Islet of Langerhans (tissue), 1 donor: ENCODE results near the gene TNPO2.
"Not testable (repeated sequence)": the region's sequence is repeated elsewhere in the genome, so short reads cannot be mapped to it uniquely, and the experiment has no call there.

Source experiments
- FAIRE-seq: peaks from one replicate; lab custom pipeline; 2011; peaks lifted over from hg19 to GRCh38; lab: Jason Lieb, UNC

TNPO2 gene

GRCh38 chr19:12736995-12737834 is 13.5 kb upstream of the TNPO2 start, which contains the start of gene GET3:
Gene GET3 (plus strand): TSS chr19:12737497. CDS start chr19:12737506, 9 bp downstream.
- FAIRE-seq = peak; percentile 99

DNA sequence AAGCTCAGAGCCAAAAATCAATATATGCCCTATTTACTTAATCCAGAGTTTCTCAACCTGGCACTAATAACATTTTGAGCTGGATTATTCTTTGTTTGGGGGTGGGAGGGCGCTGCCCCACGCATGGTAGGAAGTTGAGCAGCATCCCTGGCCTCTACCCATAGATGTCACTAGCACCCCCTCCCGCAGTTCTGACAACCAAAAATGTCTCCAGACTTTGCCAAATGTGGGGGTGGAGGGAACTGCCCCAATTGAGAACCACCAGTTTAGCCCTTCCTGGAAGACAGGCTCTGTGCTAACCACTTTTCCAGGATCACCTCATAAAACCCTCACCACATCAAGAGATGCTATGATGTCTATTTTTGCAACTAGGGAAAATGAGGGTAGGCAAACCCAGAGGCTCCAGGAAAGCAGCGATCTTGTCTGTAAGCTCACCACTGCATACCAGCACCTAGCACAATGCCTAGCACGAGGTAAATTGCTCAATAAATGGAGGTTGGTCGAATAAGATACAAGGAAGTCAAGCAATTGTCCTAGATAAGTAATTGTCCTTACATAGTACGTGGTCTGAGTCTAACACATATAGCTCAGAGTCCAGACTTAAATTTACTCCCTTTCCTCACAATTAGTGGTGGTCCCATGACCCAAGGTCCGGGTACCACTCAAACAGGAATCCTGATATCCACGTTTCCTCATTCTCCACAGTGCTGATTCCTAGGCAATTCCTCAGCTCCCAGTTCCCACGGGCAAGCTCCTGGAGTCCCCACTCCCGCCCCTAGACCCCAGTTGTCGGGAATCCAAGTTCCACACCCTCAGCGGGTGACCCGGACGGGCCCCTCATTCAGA is 9.9 kb upstream of the TNPO2 start:
- FAIRE-seq = no peak

GRCh38 chr19:12731337-12731736 is 7.6 kb upstream of the TNPO2 start:
- no peak for FAIRE-seq

DNA sequence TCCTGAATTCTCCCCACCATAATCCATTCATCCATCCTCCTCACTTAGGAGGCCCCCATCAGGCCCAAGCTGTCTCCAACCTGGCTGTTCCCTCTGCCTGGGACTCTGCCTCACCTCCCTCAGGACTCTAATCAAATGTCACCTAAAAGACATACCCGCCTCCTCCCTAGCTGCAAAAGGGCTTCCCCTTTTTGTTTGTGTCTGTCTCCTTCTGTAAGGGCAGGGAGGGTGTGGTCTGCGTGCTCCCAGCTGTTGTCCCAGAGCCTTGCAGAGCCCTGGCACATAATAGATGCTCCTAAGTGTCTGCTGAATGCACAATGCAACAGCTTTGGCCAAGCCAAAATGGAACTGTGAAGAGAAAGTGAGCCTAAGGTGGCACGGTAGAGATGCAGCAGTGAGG is 6.3 kb upstream of the TNPO2 start:
- FAIRE-seq = no peak

GRCh38 chr19:12727745-12728433 is 4.2 kb upstream of the TNPO2 start:
- no peak for FAIRE-seq

DNA sequence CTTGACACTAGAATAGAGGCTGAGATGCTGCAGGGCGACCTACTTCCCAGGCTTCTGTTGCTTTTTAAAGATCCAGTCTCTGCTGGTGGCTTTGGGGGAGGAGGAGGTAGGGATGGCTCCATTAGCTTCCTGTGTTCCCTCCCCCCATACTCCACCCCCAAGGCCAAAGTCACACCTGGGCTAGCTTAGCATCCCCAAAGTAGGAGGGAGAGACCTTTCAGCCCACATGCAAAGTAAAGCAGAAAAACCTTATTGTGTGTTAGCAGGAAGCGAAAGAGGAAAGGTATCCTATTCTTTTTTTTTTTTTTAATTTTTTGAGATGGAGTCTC is 3.2 kb upstream of the TNPO2 start:
- no peak for FAIRE-seq

GRCh38 chr19:12725612-12726011 is 1.9 kb upstream of the TNPO2 start:
- not testable (repeated sequence) for FAIRE-seq

- FAIRE-seq = no peak
These were observed 421 bp downstream of the TNPO2 start for GRCh38 chr19:12723381-12723640.

DNA sequence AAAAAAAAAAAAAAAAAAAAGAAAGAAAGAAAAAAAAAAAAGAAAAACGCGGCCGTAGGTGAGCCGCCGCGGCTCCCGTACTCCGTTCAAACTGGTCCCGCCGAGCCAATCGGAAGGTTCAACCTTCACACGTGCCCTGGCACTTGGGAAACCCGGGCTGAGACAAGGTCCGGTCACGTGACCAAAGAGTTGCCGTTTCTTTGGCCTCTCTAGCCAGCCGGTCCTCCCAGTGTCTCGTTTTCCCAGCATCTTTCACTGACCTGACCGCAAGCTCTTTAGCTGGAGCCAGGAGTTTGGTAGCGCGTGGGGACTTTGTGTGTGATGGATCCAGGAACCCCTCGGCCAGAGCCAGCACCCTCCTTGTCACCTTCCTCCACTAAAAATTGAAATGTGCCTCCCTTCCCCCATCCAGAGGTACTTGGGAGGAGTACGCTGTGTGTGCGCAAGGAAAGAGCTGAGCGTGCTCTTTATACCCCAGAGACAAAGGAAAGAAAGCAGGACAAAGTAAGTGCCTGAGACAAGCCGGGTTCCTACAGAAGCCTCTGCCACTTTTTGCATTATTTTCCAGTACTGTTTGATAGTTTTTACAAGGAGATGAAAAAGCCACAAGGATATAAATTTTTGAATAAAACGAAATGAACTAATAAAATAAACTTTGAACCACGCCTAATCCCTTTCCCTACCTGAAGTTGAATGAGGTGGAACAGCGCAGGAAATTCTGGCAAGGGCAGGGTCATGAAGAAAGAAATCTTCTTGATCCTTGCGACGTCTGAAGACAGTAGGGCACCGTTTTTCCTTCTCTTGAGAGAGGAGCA is 959 bp downstream of the TNPO2 start:
- peak; percentile 80 for FAIRE-seq

- FAIRE-seq = no peak
These were observed 1.8 kb downstream of the TNPO2 start for GRCh38 chr19:12721656-12722565.

DNA sequence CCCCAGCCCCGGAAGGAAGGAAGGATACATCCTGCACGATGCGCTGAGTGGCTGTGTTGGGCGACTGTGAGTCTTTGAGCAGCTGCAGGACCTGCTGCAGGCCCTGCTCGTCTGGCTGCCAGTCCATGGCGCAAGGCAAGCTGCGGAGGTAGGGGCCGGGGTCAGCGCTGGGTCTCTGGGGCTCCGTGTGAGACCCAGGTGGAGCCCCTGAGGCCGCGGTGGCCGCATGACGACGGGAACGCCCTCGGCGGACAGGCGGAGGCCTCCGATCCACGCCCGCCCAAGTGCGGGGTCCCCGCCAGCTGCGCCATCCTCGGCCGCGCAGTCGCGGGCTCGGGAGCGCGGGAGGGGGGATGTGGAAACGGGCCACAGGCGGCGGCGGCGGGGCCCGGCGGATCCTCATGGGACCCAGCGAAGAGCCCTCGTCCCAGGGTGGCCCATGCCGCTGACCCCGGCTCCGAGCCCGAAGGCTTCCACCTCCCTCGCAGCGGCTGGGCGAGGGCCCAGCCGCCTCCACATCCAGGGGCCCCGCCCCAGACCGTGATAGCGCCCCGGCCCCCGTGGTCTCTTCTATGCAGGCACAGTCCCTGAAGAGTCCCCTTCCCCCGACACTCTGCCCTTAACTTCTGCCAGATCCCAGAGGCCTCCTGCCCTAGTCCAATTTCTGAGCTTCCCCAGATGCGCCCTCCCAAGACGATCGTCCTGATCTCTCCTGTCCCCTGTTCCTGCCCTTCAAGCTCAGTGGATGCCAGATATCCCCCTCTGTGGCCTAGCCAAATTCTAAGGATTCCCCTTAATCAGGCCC is 2.7 kb downstream of the TNPO2 start:
- no peak for FAIRE-seq

GRCh38 chr19:12720296-12720695 is 3.4 kb downstream of the TNPO2 start:
- FAIRE-seq = no peak

DNA sequence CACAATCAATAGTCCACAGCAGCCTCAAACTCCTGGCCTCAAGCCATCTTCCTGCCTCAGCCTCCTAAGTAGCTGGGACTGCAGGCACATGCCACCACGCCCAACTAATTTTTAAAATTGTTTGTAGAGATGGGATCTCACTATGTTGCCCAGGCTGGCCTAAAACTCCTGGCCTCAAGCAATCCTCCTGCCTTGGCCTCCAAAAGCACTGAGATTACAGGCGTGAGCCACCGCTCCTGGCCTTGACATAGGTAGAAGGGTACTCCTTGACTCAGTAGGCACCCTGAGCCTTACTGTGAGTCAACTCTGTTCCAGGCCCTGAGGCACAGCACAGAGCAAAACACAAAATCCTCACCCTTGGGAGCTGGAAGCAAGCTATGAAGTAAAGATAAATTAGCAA is 7.8 kb downstream of the TNPO2 start:
- FAIRE-seq = no peak

GRCh38 chr19:12715102-12715501 is 8.6 kb downstream of the TNPO2 start:
- FAIRE-seq = no peak

DNA sequence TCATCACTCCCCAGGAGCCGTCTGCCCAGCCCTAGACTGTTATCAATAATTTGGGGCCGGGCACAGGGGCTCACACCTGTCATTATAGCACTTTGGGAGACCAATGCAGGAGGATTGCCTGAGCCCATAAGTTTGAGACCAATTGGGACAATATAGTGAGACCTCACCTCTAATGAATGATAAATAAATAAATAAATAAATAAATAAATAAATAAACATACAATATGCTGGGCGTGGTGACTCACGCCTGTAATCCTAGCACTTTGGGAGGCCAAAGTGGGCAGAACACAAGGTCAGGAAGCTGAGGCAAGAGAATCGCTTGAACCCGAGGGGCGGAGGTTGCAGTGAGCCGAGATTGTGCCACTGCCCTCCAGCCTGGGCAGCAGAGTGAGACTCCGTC is 10.4 kb downstream of the TNPO2 start:
- not testable (repeated sequence) for FAIRE-seq

- FAIRE-seq = not testable (repeated sequence)
These were observed 11.7 kb downstream of the TNPO2 start for GRCh38 chr19:12712077-12712476.

DNA sequence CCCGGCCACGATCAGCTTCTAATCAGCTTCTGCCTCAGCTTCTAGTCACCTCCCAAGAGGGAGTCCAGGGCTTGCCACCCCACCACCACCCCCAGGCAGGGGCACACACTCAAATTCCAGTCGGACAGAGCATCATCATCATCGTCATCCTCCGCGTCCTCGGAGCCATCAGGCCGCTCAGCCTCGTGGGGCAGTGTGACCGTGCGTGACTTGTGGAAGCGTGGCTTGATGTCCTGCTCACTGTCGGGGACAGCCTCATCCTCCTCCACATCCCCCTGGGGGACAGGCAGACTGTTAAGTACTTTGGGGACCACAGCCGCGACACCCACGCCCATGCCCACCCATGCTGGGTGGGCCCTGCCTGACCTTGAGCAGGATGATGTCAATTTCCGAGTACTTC is 12.5 kb downstream of the TNPO2 start:
- FAIRE-seq = no peak

GRCh38 chr19:12708641-12709040 is 15.1 kb downstream of the TNPO2 start:
- FAIRE-seq = no peak

- FAIRE-seq = no peak
These were observed 17.4 kb downstream of the TNPO2 start for GRCh38 chr19:12706332-12706718.

DNA sequence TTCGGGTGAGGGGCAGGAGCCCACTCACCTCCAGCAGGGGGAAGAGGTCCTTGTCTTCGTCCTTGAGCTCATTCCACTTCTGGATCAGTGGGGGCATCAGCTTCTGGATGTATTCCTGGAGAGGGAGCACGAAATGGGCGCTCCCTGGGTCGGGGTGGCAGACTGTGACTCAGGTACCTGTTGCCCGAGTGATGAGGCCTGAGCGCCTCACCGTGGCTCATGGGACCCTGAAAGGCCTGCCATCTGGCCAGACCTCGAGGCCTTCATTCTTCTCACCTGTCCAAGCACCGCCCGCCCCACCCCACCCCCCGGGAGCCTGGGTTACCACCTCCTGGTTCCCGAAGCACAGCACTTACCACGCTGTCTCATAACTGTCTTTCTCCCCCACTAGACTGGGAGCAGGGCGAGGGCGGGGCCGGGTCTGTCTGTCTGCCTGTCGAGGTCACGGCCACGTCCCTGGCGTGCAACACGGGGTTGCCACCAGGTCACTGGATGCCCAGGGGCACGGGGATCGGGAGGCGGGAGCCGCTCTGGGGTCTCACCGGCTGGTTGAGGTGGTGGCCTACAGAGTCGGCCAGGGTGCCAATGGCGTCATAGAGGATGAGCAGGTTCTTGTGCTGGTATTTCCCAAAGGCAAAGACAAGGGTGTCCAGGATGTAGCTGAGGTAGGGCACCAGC is 17.9 kb downstream of the TNPO2 start:
- FAIRE-seq = no peak
